ENCODE data around the gene ACTL6B.

- no peak for TF ChIP-seq ZNF274 (IDR thresholded peaks at IDR 0.05; ENCODE audit: low read depth, low read length)
- no peak for TF ChIP-seq YY1 (IDR thresholded peaks at IDR 0.05; ENCODE audit: insufficient read depth, insufficient read length)
- TF ChIP-seq SUZ12 (IDR thresholded peaks at IDR 0.05; ENCODE audit: extremely low read depth, insufficient read depth, insufficient read length) = no peak
Measured at GRCh38 chr7:100641860-100642533, 14.3 kb downstream of the ACTL6B start.
